ENCODE results near the gene VPS13D. TPM values are rescaled to one million over a fixed set of nuclear protein-coding genes. Genes with fewer than 3 reads are reported as not detected.

VPS13D gene
- total and polyA plus RNA-seq, 2 experiments from 2014 or later, result 9.7 to 35.7 TPM

GRCh38 chr1:12458571-12458970, 228.7 kb downstream of the VPS13D start:
- TF ChIP-seq, protein P1, sequence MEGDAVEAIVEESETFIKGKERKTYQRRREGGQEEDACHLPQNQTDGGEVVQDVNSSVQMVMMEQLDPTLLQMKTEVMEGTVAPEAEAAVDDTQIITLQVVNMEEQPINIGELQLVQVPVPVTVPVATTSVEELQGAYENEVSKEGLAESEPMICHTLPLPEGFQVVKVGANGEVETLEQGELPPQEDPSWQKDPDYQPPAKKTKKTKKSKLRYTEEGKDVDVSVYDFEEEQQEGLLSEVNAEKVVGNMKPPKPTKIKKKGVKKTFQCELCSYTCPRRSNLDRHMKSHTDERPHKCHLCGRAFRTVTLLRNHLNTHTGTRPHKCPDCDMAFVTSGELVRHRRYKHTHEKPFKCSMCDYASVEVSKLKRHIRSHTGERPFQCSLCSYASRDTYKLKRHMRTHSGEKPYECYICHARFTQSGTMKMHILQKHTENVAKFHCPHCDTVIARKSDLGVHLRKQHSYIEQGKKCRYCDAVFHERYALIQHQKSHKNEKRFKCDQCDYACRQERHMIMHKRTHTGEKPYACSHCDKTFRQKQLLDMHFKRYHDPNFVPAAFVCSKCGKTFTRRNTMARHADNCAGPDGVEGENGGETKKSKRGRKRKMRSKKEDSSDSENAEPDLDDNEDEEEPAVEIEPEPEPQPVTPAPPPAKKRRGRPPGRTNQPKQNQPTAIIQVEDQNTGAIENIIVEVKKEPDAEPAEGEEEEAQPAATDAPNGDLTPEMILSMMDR (IDR thresholded peaks at IDR 0.05; ENCODE audit: low read depth, low read length), result no peak
- Histone ChIP-seq H3K4me1 (ENCODE audit: low read depth) (peaks cover 24% of the 10 kb centered on the region), H3K4me3 (no peak overlapping the region), H3K27ac (no peak overlapping the region), H3K36me3 (no peaks in the 10 kb centered on the region), H3K27me3 (no peaks in the 10 kb centered on the region), H3K9me3 (ENCODE audit: low read depth) (no peaks in the 10 kb centered on the region)
- DNase-seq (ENCODE audit: low read depth in 1 of 2, low spot score in 1 of 2), result no peak

GRCh38 chr1:12460121-12460520, 230.3 kb downstream of the VPS13D start:
- peak in 1 of 2 donors; percentile 31 for DNase-seq (ENCODE audit: low read depth in 1 of 2, low spot score in 1 of 2)
- no peak overlapping the region for H3K27ac ChIP-seq
- peaks cover 20% of the 10 kb centered on the region for H3K4me1 ChIP-seq (ENCODE audit: low read depth)
- TF ChIP-seq, protein P1 (IDR thresholded peaks at IDR 0.05; ENCODE audit: low read depth, low read length), result no peak
- no peaks in the 10 kb centered on the region for H3K36me3 ChIP-seq
- no peaks in the 10 kb centered on the region for H3K9me3 ChIP-seq (ENCODE audit: low read depth)
- H3K4me3 ChIP-seq, result no peak overlapping the region
- H3K27me3 ChIP-seq, result no peaks in the 10 kb centered on the region

DNA sequence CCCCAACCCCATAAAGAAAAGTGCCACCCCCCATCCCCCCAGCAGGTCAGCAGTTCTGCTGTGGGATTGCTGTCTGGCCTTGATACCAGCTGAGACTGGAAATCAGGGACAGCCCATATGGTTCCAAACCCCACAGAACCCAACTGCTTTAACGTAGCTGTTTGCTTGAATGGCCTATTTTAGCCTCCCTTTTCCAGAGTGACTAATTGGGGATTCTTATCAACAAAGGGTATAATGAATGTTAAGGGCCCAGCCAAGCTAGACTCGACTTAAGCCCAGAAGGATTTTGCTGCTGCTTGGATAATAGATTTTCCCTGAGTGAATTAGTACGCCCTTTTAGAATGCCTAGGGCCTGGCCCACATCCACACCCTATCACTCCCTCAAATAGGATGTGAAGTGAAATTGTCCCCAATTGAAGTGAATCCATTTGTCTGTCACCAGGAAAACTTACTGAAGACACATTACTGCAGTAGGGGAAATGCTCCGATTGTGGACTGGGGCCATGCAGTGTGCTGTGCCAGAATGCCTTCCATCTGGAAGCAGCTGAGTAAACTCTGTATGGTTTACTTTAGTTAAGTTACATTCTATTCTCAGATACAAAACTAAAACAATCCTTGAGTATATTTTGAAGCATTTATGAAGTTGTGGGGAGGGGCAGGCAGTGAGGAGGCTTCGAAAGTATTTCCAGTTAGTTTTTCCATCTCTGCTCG, 231.2 kb downstream of the VPS13D start:
- H3K4me1 ChIP-seq (ENCODE audit: low read depth), result peaks cover 20% of the 10 kb centered on the region
- no peak overlapping the region for H3K4me3 ChIP-seq
- H3K27ac ChIP-seq, result no peak overlapping the region
- H3K9me3 ChIP-seq (ENCODE audit: low read depth), result no peaks in the 10 kb centered on the region
- H3K27me3 ChIP-seq, result no peaks in the 10 kb centered on the region
- DNase-seq (ENCODE audit: low read depth in 1 of 2, low spot score in 1 of 2), result peak in 1 of 2 donors; percentile 34
- TF ChIP-seq, protein P1 (IDR thresholded peaks at IDR 0.05; ENCODE audit: low read depth, low read length), result no peak
- no peaks in the 10 kb centered on the region for H3K36me3 ChIP-seq

- Histone ChIP-seq H3K27me3 (no peaks in the 10 kb centered on the region), H3K4me3 (no peak overlapping the region), H3K4me1 (ENCODE audit: low read depth) (peaks cover 20% of the 10 kb centered on the region), H3K36me3 (no peaks in the 10 kb centered on the region), H3K27ac (no peak overlapping the region), H3K9me3 (ENCODE audit: low read depth) (no peaks in the 10 kb centered on the region)
- TF ChIP-seq, protein P1 (IDR thresholded peaks at IDR 0.05; ENCODE audit: low read depth, low read length), result no peak
- no peak for DNase-seq (ENCODE audit: low read depth in 1 of 2, low spot score in 1 of 2)
Observed at GRCh38 chr1:12461754-12462153, 231.9 kb downstream of the VPS13D start.

DNA sequence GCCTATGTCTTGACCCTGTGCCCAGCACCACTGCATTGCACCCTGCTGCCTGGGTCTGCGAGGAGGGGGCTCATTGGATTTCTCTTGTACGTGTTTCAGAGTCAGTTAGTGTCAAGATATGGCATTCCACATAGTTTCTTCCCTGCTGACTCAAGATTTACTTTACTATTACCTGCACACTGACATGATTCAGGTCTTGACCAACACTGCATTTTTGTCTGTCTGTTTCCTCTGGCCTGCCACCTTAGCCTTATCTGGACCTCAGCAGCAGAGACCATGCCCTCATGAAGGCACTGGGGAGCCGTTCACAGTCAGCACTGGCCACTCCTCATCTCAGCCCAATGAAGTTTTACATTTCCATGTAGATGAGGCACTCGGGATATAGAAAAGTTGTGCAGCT, 232.8 kb downstream of the VPS13D start:
- TF ChIP-seq, protein P1 (IDR thresholded peaks at IDR 0.05; ENCODE audit: low read depth, low read length), result no peak
- Histone ChIP-seq H3K27me3 (no peaks in the 10 kb centered on the region), H3K36me3 (no peaks in the 10 kb centered on the region), H3K4me1 (ENCODE audit: low read depth) (peaks cover 20% of the 10 kb centered on the region), H3K9me3 (ENCODE audit: low read depth) (no peaks in the 10 kb centered on the region), H3K27ac (no peak overlapping the region), H3K4me3 (no peak overlapping the region)
- no peak for DNase-seq (ENCODE audit: low read depth in 1 of 2, low spot score in 1 of 2)
